HFF-Myc (cell line): Measurements from ENCODE around the gene CD226.

ENCODE experiments used
- DNase-seq: peaks from one replicate; pipeline ENCODE4 v3.0.0-alpha.2; 2011; ENCODE audit warnings: low read depth; ENCODE audit errors: extremely low read depth
- H3K4me3 ChIP-seq: replicated peaks from 2 replicates; pipeline ENCODE4 v1.5.1; 2011; ENCODE audit warnings: low read depth, mild to moderate bottlenecking, control low read depth, low read length
- TF ChIP-seq, protein P1 (sequence below): IDR thresholded peaks from 2 replicates; pipeline ENCODE4 v1.5.1; 2012; ENCODE audit warnings: mild to moderate bottlenecking, low read depth, low read length, control low read depth; ENCODE audit errors: missing control alignments

CD226 gene

DNA sequence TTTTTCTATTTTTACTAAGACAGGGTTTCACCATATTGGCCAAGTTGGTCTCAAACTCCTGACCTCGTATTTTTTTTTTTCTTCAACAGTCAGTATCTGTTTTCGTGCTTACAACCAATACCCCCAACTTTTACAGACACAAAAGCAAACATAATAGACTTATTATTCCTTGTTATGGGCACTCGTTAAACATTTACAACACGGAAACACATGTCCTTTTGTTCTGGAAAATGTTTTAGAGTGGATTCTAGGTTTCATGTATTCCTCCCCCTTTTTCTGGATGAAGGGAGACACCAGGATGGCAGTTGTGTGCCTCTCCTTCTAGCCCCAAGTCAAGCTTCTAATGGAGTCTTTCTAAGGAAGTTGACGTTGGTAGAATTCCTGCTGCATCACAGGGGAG, 88.8 kb downstream of the CD226 start:
- TF ChIP-seq, protein P1, sequence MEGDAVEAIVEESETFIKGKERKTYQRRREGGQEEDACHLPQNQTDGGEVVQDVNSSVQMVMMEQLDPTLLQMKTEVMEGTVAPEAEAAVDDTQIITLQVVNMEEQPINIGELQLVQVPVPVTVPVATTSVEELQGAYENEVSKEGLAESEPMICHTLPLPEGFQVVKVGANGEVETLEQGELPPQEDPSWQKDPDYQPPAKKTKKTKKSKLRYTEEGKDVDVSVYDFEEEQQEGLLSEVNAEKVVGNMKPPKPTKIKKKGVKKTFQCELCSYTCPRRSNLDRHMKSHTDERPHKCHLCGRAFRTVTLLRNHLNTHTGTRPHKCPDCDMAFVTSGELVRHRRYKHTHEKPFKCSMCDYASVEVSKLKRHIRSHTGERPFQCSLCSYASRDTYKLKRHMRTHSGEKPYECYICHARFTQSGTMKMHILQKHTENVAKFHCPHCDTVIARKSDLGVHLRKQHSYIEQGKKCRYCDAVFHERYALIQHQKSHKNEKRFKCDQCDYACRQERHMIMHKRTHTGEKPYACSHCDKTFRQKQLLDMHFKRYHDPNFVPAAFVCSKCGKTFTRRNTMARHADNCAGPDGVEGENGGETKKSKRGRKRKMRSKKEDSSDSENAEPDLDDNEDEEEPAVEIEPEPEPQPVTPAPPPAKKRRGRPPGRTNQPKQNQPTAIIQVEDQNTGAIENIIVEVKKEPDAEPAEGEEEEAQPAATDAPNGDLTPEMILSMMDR = no peak
- no peak for DNase-seq
- no peak overlapping the region for H3K4me3 ChIP-seq

DNA sequence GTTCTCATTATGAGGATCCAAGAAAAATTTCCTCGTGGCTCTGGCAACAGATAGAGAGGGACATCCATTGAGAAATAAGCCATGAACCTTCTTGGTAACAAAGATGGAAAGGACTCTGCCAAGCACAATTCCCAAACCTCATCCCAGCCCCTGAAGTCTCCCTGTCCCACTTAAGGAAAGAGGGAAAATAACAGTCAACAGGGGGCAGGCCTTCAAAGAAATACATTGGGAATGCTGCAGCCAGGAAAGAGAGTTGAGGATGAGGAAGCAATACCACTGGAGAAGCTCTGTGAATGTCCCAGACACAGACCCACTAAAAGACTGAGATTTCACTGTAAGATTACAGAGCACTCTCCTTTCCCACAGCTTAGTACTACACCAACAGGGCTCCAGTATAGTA, 93.2 kb downstream of the CD226 start:
- no peak overlapping the region for H3K4me3 ChIP-seq
- TF ChIP-seq, protein P1 = no peak
- DNase-seq = no peak

DNA sequence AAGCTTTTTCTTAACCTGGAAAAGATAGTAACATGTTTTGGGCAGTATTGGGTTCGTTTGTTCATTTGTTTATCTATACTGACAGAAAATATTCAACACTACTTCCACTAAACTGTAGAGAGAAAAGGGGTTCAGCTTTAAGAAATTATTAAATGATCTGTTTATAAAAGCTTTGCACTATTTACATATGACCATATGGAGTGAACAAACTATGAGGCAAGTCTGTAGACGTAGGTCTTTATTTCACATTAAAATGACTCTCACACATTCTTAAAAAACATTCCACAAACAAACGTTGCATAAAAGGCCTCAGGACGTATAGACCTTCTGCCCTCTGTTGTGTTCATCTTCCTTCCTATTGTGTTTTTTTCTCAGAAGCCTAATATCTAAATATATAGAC, 94.6 kb downstream of the CD226 start:
- TF ChIP-seq, protein P1 = no peak
- no peak for DNase-seq
- no peak overlapping the region for H3K4me3 ChIP-seq

DNA sequence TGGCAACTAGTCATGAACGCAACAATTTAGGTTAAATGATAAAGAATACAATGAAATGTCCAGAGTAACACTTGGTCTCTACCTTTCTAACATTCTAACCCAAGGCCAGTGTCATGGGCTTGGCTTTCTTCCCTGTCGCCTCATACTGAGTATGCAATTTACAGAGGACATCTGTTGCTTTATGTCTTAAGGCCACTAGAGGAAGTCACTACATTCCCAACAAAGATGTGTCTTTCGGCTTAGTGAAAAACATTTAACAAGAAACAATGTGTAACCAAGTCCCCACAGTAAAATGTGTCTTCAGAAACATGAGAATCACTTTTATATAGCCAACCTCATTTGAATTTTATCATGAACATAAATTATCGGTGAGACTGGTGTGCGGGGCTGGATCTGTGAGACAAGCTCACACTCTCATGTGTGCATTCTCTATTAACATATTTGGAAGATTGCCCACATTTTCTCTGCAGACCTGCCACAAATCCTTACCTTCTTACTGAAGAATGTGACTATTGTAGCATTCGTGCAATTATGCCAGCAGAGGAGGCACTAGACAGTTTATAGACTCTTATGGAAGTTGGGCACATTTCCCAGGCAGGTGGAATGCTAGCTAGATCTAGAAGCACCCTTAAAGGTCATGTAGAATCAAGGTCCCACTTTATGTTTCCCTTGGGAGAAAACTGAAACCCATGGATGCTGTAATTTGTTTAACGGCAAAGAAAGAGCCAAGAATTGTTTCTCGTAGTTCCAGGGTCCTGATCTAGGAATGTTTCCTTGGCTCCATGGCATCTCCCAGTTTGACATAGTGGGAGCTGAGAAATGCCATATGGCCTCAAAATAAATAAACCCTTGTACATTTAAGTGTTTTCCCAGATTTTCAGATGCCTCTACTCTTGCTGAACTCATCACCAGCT, 101.8 kb downstream of the CD226 start:
- no peak for DNase-seq

DNA sequence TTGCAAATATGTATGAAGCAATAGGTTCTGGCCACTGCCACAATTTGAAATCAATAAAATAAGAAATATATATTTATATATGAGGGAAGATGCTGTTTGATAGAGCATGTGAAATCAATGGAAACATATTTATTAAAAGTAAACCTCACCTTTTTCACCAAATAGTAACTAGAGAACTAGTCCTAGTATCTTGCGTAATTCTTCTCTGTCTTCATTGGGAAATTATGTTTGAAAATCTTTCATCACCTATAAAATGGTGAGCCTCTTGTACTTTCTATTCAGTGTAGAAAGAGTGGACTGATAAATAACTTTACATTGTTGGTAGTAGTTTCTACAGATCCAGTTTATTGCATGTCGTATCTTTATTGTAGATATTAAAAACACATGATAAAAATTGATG, 103.0 kb downstream of the CD226 start:
- TF ChIP-seq, protein P1 = no peak
- H3K4me3 ChIP-seq = no peak overlapping the region
- no peak for DNase-seq

More for the DNA sequence above, 101.8 kb downstream of the CD226 start:
- TF ChIP-seq, protein P1 = no peak
- H3K4me3 ChIP-seq = no peak overlapping the region

DNA sequence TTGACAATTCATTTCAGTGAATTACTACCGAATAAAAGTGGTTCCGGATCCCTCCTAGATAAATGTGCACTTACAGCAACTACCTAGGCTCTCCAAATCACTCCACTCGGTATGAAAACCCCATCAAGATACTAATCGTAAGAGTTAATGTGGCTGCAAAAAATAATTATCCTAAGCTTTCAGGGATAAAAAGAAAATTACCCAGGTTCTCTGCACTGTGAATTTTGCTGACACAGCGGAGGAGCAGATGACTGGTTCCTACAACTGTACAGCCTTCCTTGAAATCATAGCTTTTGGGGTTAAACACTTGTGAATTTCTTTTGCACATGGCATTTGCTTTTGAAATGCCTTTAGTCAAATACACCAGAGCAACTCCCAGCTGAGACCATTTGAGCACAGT, 104.7 kb downstream of the CD226 start:
- TF ChIP-seq, protein P1 = no peak
- no peak for DNase-seq

DNA sequence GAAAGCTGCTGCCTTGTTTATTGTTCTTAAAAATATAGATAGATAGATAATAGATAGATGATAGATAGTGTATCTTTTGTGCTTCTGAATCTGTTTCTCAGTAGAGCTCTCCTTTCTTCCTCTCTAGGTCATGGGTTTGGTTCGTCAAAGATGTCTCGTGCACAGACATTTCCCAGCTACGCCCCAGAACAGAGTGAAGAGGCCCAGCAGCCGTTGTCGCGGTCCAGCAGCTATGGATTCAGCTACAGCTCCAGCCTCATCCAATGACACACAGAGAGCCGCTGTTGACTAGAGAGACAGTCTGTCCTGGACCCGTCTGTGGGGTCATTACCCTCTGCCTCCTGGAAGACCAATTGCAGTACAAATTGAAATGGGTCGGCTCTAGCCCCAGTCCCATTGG, 106.6 kb downstream of the CD226 start:
- TF ChIP-seq, protein P1 = no peak
- DNase-seq = no peak
- no peak overlapping the region for H3K4me3 ChIP-seq

More for the DNA sequence above, 104.7 kb downstream of the CD226 start:
- H3K4me3 ChIP-seq = no peak overlapping the region
